PC-9 (cell line): ENCODE measurements around the gene ATP11A.

Experiments
- CTCF ChIP-seq: fragments of 200-600 bp; sonication (generic); conservative IDR thresholded peaks from 2 replicates; pipeline ENCODE4 v1.6.1; 2017; ENCODE audit warnings: mixed run types, antibody characterized with exemption, mild to moderate bottlenecking, moderate library complexity
- EZH2 ChIP-seq: fragments of 200-600 bp; sonication (generic); IDR thresholded peaks from 2 replicates; pipeline ENCODE4 v1.8.0; 2017; ENCODE audit warnings: antibody characterized with exemption, low read depth

- TF ChIP-seq CTCF (peak; percentile 95), EZH2 (no peak)
These were observed 184.3 kb downstream of the ATP11A start for GRCh38 chr13:112873851-112874750.
